NAMALWA (cell line): ENCODE results near the gene KIDINS220.

Source experiments
- DNase-seq: peaks from one replicate; pipeline ENCODE4 v3.0.0-alpha.2; 2015; ENCODE audit warnings: low spot score

Gene KIDINS220

DNA sequence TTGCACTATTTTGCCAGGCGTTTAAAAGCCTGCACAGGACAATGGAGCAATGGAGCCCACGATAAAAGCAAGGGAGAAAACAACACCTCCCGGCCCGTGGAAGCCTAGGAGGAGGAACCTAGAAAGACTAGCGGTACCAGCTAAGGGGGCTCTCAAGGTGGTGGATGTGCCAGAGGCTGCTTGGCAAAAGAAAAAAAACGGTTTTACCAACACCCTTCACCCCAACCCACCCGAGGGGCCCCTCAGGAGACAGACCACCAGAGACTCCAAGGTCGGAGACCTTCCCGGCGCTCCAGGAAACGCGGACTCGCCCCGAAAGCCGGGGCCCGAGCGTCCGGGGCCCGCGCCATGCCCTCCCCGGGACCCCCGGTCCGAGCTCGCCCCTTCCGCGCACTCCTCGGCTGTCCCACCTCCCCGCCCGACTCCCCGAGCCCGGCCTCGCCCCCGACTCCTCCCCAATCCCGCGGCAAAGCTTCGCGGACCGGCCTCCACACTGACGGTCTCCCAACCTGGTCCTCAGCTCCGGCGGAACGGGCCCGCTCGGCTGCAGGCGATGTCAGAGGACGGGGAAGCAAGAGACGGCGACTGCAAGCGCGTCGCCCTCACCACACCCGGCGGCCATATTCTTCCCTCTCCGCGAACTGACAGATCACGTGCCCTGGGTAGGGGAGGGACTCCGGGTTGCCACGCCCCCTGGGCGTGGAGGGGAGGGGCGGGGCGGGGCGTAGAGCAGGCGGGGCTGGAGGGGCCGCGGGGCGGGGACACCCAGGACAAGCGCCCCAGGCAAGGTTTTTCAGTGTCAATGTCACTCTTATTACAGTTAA lies at the start of gene KIDINS220:
Gene KIDINS220, minus strand, starts transcription at position 643 of the 824 bp plus-strand sequence. CDS start 10,520 bp downstream, outside the sequence.
- DNase-seq, result peak; percentile 88

DNA sequence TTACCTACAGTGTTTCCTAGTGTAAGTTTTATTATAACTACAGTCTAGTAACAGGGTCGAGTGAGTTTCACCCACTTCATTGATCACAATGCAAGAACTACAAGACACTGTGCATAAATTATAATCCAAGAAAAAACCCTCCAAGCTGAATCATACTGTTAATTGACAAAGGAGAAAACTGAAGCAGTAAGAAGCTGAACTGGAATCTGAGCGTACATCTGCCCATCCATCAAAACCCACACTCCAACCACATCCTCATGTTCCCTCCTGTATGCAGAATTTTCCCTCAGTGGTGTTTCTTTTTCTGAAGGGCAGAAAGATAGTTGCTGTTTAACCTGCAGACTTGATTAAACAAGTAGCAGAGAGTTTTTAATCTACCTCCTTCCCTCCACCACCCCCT lies 49.5 kb upstream of the KIDINS220 start:
- peak; percentile 23 for DNase-seq

DNA sequence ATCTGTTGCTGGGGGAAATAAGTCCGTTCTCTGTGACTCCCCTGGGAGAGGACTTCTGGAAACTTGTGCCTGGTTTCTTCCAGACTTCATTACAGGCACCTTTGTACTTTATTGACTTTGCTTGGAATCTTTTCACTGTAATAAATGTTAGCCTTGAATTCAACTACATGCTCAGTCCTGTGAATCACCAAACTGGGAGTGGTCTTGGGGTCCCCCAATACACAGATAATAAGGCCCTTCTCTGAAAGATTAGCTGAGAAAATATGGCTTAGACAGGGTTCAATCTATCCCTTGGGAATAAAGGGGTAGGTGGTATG lies 48.7 kb upstream of the KIDINS220 start:
- no peak for DNase-seq

DNA sequence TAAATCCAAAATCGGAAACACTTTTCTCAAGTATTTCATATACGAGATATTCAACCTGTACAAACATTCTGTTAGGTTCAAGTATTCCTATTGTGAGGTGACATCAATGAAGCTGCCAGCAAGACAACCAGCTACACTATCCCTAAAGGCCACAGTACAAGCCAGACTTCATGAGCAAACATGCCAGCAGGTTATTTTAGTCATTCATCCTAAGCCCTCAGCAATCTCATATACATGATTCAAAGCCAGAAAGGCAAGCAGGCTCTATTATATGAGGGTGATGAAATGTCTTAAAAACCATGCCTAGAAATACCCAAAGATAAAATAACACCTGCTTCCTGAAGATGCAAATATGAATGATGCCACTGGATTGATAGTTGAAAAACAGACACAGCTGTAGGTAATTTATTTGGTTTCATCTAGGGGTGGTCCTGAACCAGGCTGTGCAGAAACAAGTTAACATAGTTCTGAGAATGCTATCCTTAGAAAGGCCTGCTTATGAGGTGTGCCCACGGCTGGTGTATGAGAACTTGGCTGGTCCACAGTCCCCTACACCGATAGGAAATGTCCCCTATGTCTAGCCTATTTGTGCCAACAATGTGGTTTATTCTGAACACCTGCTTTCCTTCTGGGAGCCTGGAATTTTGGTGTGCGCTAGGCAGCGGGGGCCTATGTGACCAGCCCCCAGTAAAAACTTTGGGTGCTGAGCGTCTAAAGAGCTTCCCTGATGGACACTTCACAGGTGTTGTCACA lies 48.2 kb upstream of the KIDINS220 start:
- DNase-seq, result peak; percentile 91

DNA sequence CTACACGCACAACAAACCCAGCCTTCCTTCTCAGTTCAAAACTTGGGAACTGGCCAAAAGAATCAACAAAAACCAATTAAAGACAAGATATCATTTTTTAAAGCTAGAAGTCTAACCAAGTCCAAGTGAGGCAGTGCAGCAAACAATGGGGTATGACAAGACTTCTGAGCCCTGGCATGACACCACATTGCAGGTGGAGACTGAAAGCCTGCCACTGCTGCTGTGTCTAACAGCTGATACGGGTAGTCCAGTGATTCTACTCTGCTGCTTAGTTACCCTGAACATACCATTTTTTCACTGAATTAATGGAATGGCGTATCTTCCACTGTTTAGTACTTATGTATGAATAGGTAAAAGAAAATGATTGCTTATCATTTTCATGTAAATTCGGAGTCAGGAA lies 47.4 kb upstream of the KIDINS220 start:
- DNase-seq, result peak; percentile 72

DNA sequence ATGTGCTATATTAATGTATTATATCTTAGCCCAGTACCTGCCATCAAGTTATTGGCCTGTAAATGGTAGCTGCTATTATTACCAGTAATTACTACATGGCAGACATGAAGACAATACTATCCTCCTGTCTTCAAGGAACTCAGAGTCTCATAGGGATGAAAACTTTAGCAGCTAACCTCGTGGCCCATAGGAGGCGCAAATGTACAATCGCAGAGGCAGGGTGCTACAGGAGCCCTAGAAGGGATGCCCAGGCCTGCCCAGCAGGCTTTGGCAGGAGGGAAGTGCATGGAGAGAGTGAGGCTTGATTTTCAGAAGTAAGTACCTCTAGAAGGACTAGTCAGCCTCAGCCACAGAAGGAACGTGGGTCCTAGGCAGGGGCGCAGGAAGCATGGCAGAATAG lies 44.7 kb upstream of the KIDINS220 start:
- DNase-seq, result no peak

DNA sequence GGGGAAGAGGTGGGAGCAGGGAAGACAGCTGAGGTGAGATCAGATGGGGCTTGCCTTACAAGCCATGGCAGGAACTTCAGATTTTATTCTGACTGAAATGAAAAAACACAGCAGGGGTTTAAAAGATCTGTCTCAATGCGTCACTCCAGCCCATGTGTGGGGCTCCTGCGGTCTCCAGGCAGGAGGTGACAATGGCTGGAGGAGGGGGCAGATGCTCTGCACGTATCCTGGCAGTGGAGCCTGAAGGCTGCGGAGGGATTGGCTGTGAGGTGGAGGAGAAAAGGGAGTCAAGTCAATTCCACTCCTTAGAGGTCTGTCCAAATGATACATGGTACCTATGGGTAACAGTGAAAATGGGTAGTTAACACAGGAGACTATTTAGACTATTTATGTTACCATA lies 40.5 kb upstream of the KIDINS220 start:
- no peak for DNase-seq

DNA sequence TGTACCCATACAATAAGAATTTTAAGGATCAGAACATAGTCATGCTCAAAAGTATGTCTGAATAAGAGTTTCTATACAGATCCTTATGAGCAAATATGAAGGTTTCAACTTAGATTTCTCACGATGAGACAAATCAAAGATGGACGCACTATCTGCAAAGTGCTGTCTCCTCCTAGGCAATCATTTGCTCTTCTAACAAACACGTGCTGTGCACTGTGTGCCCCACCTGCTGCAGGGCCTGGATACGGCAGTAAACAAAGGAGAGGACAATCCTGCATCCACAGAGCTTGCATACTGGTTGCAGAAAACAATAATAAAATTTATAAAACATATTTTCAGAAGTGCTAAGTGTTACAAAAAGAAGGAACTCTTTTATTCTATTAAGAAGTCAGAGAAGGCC lies 39.9 kb upstream of the KIDINS220 start:
- DNase-seq, result no peak

DNA sequence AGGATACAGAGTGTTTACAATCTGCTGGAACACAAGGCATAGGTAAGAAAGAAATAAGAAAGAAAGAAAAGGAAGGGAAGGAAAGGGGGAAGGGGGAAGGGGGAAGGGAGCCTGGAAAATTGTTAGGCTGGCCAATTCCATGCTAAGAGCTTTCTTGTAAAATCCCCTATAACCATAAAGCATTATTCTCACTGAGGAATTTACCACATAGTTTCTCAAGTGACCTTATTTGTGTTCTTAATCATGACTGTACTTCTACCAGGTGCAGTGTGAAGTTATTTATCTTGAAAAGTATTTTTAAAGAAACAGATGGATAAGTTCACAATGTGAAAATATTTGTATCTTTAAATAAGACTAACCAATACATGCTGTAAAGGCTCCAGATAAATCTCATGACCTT lies 39.2 kb upstream of the KIDINS220 start:
- no peak for DNase-seq

DNA sequence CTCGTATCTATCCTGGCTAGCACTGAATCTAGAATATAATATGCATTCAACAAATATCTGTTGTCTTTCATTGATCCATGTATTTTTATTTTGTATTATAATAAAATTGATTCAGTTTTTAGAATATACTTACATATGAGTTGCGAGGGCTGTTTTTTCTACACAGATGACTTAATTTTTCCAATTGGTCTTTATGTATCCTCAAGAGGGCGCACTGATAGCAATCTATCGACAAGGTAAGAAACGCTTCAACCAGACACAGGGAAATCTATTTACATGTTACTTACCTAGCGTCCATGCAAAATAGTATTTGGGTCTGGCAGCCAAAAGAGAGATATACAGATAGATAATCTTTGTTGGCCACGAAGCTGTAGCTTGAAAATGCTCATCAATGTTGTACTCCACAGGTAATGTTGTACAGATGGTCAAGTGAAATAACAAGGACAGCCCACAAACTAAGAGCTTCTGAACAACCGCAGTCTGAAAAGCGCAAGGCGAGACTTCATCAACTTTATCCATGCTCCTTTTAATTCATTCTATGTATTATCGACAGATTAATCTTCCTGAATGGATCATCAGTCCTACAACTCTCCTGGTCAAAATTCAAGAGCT lies 35.5 kb upstream of the KIDINS220 start:
- peak; percentile 77 for DNase-seq

DNA sequence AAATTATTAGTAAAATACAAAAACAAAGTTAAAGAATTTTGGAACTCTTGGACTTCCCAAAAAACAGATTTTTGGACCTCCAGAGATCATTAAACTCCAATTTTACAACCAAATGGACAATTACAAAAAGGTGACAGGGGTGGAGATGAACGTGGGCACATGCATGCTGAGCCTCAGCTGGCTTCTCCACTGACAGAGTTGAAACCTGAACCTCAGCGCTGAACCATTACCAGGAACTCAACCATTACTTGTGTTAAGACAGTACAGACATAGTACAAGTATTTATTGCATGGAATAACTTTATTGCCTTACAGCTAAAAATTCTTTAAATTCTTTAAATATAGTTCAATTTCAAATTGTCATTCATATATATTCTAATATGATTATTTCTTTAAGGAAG lies 33.0 kb upstream of the KIDINS220 start:
- no peak for DNase-seq

DNA sequence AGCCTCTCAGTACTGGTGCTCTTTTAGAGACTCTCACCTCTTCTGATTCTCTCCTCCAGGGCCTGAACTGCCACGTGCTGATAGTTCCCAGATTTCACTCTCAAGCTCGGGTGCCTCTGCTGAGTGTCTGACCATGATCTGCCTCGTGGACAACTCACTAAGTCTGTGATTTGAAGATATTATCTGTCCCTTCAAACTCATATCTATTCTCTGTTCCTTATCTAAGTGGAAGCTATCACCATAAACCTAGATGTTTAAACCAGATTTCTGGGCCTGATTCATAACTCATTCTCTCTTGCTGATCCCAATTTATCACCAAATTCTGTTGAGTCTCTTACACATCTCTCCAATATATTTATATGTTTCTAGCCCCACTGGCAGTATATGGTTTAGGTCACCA lies 29.9 kb upstream of the KIDINS220 start:
- DNase-seq, result no peak

DNA sequence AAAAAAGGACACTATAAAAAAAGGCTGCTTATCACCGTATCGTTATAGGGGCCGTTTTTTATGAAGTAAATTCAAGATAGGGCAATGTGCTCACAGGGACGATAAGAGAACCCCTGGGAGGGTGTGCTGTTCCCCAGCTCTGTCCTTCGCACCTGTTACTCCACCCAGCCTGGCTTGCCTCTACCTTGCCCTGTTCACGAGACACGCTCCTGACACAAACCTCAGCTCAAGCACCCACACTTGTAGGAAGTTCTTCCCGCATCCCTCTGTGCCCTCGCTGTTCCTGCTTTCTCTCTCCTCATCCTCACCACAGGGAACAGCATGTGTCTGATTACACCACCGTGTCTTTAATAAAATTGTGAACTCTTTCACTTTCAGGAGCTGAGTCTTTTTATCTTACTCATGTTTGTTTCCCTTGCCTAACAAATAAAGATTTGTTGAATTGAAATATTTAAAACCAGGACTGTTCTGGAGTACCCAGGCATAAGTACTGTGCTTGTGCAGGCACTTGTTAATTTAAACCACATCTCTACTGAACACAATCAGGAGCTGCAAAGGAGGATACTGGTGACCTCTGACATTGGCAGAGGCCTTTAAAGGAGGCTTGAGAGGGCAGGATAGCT lies 26.0 kb upstream of the KIDINS220 start:
- no peak for DNase-seq

DNA sequence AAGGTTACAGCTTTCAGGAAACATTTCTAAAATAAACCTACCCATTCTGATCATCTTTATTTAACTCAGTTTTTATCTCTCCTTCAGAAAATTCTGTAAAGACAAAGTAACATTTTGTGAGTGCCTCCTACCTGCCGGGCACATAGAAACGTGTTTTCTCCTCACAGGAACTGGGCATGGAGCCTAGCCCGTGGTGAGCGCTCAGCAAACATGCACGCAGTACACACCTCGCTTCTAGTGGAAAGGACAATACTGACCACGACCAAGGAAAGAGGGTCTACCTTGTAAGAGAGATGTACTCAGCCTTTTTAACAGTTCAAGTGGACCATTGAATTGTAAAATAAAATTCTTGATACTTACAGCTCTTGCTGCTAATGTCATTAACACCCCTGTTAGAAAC lies 24.8 kb upstream of the KIDINS220 start:
- no peak for DNase-seq

DNA sequence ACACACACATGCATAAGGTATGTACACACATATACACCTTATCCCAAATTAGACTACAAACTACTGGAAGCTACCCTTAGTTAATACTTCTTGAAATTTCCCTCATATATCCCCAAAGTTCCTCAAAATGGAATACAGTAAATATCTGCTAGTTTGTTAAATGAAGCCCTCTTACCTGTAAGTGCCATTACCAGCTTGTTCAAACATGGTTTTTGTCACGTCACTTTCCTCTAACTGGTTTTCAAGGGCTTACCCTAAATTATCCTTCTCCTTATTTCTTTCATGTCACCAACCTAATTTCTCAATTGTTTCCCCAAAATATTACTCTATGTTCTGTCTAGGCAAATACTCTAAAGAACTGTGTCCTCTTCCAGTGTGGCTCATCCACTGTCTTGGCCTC lies 24.4 kb upstream of the KIDINS220 start:
- no peak for DNase-seq

DNA sequence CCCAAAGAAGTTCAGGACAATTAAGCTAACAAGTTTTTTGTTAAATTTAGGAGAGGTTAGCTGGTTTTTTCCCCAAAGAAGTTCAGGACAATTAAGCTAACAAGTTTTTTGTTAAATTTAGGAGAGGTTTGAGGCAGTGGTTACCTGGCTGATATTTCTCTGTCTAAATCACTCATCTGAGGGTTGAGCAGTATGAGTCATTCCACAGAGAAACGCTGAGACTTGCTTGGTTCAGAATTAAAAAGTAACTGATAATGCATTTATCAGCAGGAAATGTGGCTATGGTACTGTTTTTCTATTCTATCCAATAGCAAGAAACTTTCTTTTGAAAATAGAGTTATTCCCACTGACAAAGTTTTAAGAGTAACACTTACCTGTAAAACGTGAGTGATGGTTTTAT lies 22.8 kb upstream of the KIDINS220 start:
- no peak for DNase-seq

DNA sequence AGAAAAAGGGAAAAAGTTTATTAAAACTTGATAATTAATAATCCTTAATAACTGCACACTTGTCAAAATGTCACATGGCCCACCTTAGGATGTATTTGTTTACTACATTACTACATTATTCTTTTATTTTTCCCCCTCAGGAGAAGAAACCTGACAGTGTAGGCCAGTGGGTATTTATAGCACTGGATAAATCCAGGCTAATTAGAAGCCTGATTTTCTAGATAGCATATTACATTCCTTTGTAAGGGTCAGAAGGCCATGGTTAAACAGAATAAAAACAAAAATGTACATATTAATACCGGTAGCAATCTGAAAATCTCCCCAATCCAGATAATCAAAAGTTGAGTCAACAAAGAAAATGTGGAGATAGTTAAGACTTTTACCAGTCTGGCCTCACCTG lies 21.5 kb upstream of the KIDINS220 start:
- no peak for DNase-seq

DNA sequence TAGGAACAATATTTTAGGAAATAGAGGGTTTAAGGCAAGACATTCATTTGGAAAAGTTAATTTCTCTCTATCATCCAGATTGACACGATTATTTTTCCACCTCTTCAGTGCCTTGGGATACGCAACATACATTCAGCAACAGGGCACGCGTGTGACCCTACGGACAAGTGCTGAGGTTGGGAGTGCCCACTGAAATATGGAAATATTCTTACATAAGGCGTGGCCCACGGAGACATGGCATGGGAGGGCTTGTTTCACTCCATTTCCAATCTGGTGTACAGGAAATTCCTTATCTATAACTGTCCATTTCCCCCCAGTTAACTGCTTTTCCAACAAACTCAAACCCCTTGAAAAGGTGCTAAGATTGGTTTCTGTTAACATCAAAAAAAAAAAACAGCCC lies 20.9 kb upstream of the KIDINS220 start:
- DNase-seq, result no peak

DNA sequence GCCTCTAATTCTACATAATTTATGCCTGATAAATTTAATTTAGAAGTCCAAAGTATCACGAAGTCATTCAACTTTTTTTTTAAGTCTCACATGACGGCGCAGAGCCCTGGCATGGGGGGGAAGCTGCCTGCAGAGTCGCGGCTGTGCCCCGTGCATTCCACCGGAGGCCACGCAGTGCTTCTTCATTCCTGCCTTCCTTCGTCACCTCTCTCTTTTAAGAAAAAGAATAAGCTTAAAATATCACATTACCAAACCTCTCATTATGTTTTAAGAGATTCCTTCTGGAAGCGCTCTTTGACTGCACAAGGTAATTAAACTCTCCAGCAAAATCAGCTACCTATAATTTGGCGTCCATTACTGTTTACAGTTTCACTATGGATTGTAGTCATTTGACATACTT lies 20.3 kb upstream of the KIDINS220 start:
- no peak for DNase-seq

DNA sequence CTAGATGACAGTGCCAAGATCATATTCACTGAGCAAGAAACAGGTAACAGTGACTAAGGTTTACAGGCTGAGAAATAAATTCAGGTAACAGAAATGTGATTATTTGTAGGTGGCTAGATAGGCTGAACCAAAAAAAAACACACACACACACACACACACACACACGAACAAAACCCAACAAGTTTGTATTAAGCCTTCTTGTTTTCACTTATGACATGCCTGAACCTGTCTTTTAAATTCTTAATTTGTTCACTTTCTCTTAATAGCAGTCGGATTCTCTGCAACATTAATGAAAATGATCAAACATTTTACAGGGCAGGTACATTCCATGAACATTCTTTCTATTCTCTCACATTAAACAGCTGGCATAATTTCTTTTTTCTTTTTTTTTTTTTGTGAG lies 18.8 kb upstream of the KIDINS220 start:
- no peak for DNase-seq

DNA sequence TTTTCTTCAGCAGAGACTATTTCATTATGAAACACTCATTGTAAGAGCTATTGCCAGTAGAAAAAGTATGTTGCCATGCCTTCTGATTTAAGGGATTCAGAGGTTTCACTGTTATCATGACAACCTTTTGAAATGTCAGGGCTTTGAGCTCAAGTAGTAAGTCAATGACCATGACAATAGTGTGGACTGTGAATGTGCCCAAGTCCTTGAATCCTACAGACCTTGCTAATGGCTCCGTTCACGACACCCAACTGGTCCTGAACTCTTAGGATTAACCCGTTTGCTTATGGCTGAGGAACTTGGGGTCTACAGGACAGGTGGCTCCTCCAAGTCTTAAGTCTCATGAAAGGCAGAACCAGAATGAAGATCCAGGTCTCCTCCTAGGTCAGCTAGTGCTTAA lies 17.6 kb upstream of the KIDINS220 start:
- no peak for DNase-seq

DNA sequence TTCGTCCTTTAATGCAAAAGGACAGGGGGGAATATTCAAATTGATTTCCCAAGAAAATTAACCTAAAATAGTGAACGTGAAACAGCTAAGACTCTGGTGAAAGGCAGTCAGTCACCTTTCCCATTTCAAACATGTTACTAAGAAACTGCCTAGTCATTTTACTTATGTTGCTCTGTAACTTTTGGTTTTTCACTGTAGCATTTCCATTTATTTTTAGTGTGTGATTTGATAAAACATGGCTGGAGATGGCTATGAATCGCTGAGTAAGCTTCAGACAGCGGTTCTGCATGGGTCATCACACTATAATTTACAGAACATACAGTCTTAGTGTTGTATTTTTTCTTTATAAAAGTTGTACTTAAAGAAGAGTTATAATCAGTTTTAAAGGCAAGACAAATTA lies 16.0 kb upstream of the KIDINS220 start:
- DNase-seq, result no peak
